GM21360 (cell line): ENCODE measurements around the gene ADNP.
A peak's percentile ranks its signal among the peaks of the same experiment; 100 is the strongest.

Source experiments
- ATAC-seq: cut with Tn5 transposase; IDR thresholded peaks from one replicate; pipeline ENCODE4 v1.9.1; 2021; ENCODE audit warnings: mild to moderate bottlenecking, moderate library complexity; ENCODE audit not compliant: unreplicated experiment

ADNP gene

GRCh38 chr20:50932691-50933280 is 1.5 kb upstream of the ADNP start:
- no peak for ATAC-seq

- no peak for ATAC-seq
Measured at GRCh38 chr20:50932016-50932485, 814 bp upstream of the ADNP start.

- peak; percentile 14 for ATAC-seq
Measured at GRCh38 chr20:50930976-50931305, 296 bp downstream of the ADNP start.

GRCh38 chr20:50930139-50930975 is 880 bp downstream of the ADNP start:
- ATAC-seq, result peak; percentile 7

GRCh38 chr20:50929299-50930138 is 1.7 kb downstream of the ADNP start:
- peak; percentile 61 for ATAC-seq

GRCh38 chr20:50928469-50928868 is 2.8 kb downstream of the ADNP start:
- ATAC-seq, result no peak

- ATAC-seq, result no peak
Measured at GRCh38 chr20:50926530-50926929, 4.7 kb downstream of the ADNP start.

GRCh38 chr20:50924261-50924920 is 6.8 kb downstream of the ADNP start:
- ATAC-seq, result no peak

GRCh38 chr20:50921803-50922501 is 9.3 kb downstream of the ADNP start:
- ATAC-seq, result no peak

- ATAC-seq, result no peak
Measured at GRCh38 chr20:50920997-50921396, 10.2 kb downstream of the ADNP start.

GRCh38 chr20:50919567-50919966 is 11.7 kb downstream of the ADNP start:
- no peak for ATAC-seq

GRCh38 chr20:50918403-50918802 is 12.8 kb downstream of the ADNP start:
- ATAC-seq, result no peak

GRCh38 chr20:50916934-50917333 is 14.3 kb downstream of the ADNP start:
- ATAC-seq, result no peak

GRCh38 chr20:50916257-50916656 is 15.0 kb downstream of the ADNP start:
- no peak for ATAC-seq

- ATAC-seq, result no peak
Measured at GRCh38 chr20:50915424-50915823, 15.8 kb downstream of the ADNP start.

- no peak for ATAC-seq
Measured at GRCh38 chr20:50913690-50914375, 17.4 kb downstream of the ADNP start.

- no peak for ATAC-seq
Measured at GRCh38 chr20:50911716-50912115, 19.5 kb downstream of the ADNP start.

- ATAC-seq, result no peak
Measured at GRCh38 chr20:50911030-50911429, 20.2 kb downstream of the ADNP start.

- no peak for ATAC-seq
Measured at GRCh38 chr20:50909413-50909812, 21.8 kb downstream of the ADNP start.

GRCh38 chr20:50904067-50904570 is 27.1 kb downstream of the ADNP start:
- no peak for ATAC-seq
